ENCODE results near the gene QPCTL. TPM values are rescaled to one million over a fixed set of nuclear protein-coding genes. Genes with fewer than 3 reads are reported as not detected.

Gene QPCTL
- total RNA-seq, 1 donor = 15.6 TPM

- Histone ChIP-seq H3K27me3 (ENCODE audit: insufficient read depth, low read length) (peaks cover 6% of the 10 kb centered on the region), H3K4me2 (ENCODE audit: insufficient read depth, low read length) (no peak overlapping the region), H2AFZ (ENCODE audit: low read length) (no peak overlapping the region), H3K27ac (ENCODE audit: low read depth, low read length) (no peak overlapping the region), H3K9me3 (ENCODE audit: low read depth, low read length) (no peaks in the 10 kb centered on the region), H4K20me1 (ENCODE audit: insufficient read depth, low read length) (no peaks in the 10 kb centered on the region), H3K36me3 (ENCODE audit: insufficient read depth, low read length) (no peaks in the 10 kb centered on the region), H3K4me3 (ENCODE audit: insufficient read depth, low read length) (no peak overlapping the region), H3K79me2 (ENCODE audit: insufficient read depth, low read length) (no peaks in the 10 kb centered on the region), H3K4me1 (ENCODE audit: insufficient read depth, low read length) (no peaks in the 10 kb centered on the region)
- peak; percentile 57 for DNase-seq (ENCODE audit: insufficient read length, low spot score, missing footprints)
- TF ChIP-seq CTCF (IDR thresholded peaks at IDR 0.05; ENCODE audit: extremely low read depth, low read depth, low read length) = no peak
Measured at GRCh38 chr19:45660636-45661035, 31.8 kb upstream of the QPCTL start.

- DNase-seq (ENCODE audit: insufficient read length, low spot score, missing footprints) = peak; percentile 44
Measured at GRCh38 chr19:45663800-45664199, 28.7 kb upstream of the QPCTL start.

GRCh38 chr19:45664575-45664974 lies 27.9 kb upstream of the QPCTL start:
- Histone ChIP-seq H3K4me1 (ENCODE audit: insufficient read depth, low read length) (peaks cover 13% of the 10 kb centered on the region), H3K79me2 (ENCODE audit: insufficient read depth, low read length) (no peaks in the 10 kb centered on the region), H4K20me1 (ENCODE audit: insufficient read depth, low read length) (no peaks in the 10 kb centered on the region), H3K4me3 (ENCODE audit: insufficient read depth, low read length) (no peak overlapping the region), H3K27me3 (ENCODE audit: insufficient read depth, low read length) (peaks cover 22% of the 10 kb centered on the region), H3K27ac (ENCODE audit: low read depth, low read length) (no peak overlapping the region), H2AFZ (ENCODE audit: low read length) (no peak overlapping the region), H3K36me3 (ENCODE audit: insufficient read depth, low read length) (no peaks in the 10 kb centered on the region), H3K4me2 (ENCODE audit: insufficient read depth, low read length) (no peak overlapping the region), H3K9me3 (ENCODE audit: low read depth, low read length) (no peaks in the 10 kb centered on the region)
- peak; percentile 49 for DNase-seq (ENCODE audit: insufficient read length, low spot score, missing footprints)
- TF ChIP-seq CTCF (IDR thresholded peaks at IDR 0.05; ENCODE audit: extremely low read depth, low read depth, low read length) = no peak

More at GRCh38 chr19:45663800-45664199, 28.7 kb upstream of the QPCTL start:
- no peak for TF ChIP-seq CTCF (IDR thresholded peaks at IDR 0.05; ENCODE audit: extremely low read depth, low read depth, low read length)
- Histone ChIP-seq H3K9me3 (ENCODE audit: low read depth, low read length) (no peaks in the 10 kb centered on the region), H3K4me2 (ENCODE audit: insufficient read depth, low read length) (no peak overlapping the region), H3K36me3 (ENCODE audit: insufficient read depth, low read length) (no peaks in the 10 kb centered on the region), H3K4me1 (ENCODE audit: insufficient read depth, low read length) (peaks cover 8% of the 10 kb centered on the region), H2AFZ (ENCODE audit: low read length) (no peak overlapping the region), H3K4me3 (ENCODE audit: insufficient read depth, low read length) (no peak overlapping the region), H3K27ac (ENCODE audit: low read depth, low read length) (no peak overlapping the region), H3K79me2 (ENCODE audit: insufficient read depth, low read length) (no peaks in the 10 kb centered on the region), H4K20me1 (ENCODE audit: insufficient read depth, low read length) (no peaks in the 10 kb centered on the region), H3K27me3 (ENCODE audit: insufficient read depth, low read length) (peaks cover 14% of the 10 kb centered on the region)

GRCh38 chr19:45667620-45668341 lies 24.7 kb upstream of the QPCTL start, which contains the start of gene GIPR:
Gene GIPR (plus strand): TSS chr19:45668221. CDS start chr19:45669521, 1,300 bp downstream.
- Histone ChIP-seq H3K9me3 (ENCODE audit: low read depth, low read length) (no peaks in the 10 kb centered on the region), H2AFZ (ENCODE audit: low read length) (peak within 1 kb of the TSS; percentile 74), H3K4me3 (ENCODE audit: insufficient read depth, low read length) (peak within 1 kb of the TSS; percentile 65), H3K79me2 (ENCODE audit: insufficient read depth, low read length) (no peaks in the 10 kb centered on the region), H3K4me1 (ENCODE audit: insufficient read depth, low read length) (peaks cover 13% of the 10 kb centered on the region), H3K27ac (ENCODE audit: low read depth, low read length) (no peak within 1 kb of the TSS), H3K27me3 (ENCODE audit: insufficient read depth, low read length) (peaks cover 26% of the 10 kb centered on the region), H3K36me3 (ENCODE audit: insufficient read depth, low read length) (no peaks in the 10 kb centered on the region), H3K4me2 (ENCODE audit: insufficient read depth, low read length) (peak within 1 kb of the TSS; percentile 90), H4K20me1 (ENCODE audit: insufficient read depth, low read length) (no peaks in the 10 kb centered on the region)
- TF ChIP-seq CTCF (IDR thresholded peaks at IDR 0.05; ENCODE audit: extremely low read depth, low read depth, low read length) = no peak
- DNase-seq (ENCODE audit: insufficient read length, low spot score, missing footprints) = peak; percentile 73

All from osteoblast (primary cell).